Right lobe of liver (tissue), 4 donors: Measurements from ENCODE around the gene NMRK2.

Experiments
- CTCF ChIP-seq, 4 donors: fragments of 200-600 bp in 3 of 4; fragments of 450-650 bp in 1 of 4; IDR thresholded peaks; one replicate each; pipeline versions ENCODE4 v1.5.1 to v1.8.0; 2016 to 2022; ENCODE audit warnings: antibody characterized with exemption in 4 of 4, mild to moderate bottlenecking in 2 of 4
- POLR2A ChIP-seq: fragments of 450-650 bp; IDR thresholded peaks from one replicate; pipeline ENCODE4 v1.6.1; 2017; ENCODE audit warnings: antibody characterized with exemption, mild to moderate bottlenecking
- donor health status: DM: no; HTN: no; CAD: no.
- donor health status: DM: no; HTN: no; CAD: no.
- donor health status: DM: no; HTN: yes; CAD: no.

GRCh38 chr19:3899531-3900294 is 33.2 kb upstream of the NMRK2 start:
- no peak for TF ChIP-seq POLR2A
- TF ChIP-seq CTCF (IDR thresholded peaks at IDR 0.05), result no peak
